Ureter (tissue), 1 donor: ENCODE measurements around the gene NFE2L1. TPM values are rescaled to one million over a fixed set of nuclear protein-coding genes. Genes with fewer than 3 reads are reported as not detected.

ENCODE experiments used
- DNase-seq: peaks from one replicate; pipeline ENCODE4 v3.0.0-alpha.2; 2020; ENCODE audit warnings: low spot score
- total RNA-seq: library from RNA; stranded (reverse); gene quantifications from one replicate; pipeline ENCODE4 v1.2.4, GENCODE V29; 2023
- donor health status: DM: yes; HTN: yes; CAD: no.

Gene NFE2L1
- total RNA-seq, 1 donor from 2014 or later, result 143 TPM

DNA sequence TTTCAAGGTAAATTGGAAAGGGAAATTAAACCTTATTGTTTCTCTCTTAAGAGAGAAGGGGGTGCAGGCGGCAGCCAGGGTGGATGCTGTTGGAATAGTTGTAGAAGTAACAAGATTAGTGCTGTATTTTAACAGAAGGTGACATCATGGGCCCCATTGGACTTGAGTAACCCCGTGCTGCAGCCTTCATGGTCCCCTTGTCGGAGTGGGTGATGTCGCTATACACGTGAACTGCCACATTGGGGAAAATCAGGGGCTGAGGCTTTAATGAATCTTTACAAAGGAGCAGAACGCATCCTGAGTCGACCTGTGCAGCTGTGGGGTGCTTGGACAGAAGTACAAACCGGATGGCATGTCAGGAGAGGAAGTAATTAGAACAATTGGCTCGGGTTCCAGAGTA lies 62.6 kb downstream of the NFE2L1 start:
- DNase-seq, result no peak

Other genes with a start within 250 kb of the NFE2L1 start
- 27.2 TPM for gene OSBPL7, start 226.6 kb upstream of the NFE2L1 start, total RNA-seq
- 38.2 TPM for gene MRPL10, start 216.8 kb upstream of the NFE2L1 start, total RNA-seq
- gene LRRC46, start 216.7 kb upstream of the NFE2L1 start, total RNA-seq, result 0.31 TPM
- 36.5 TPM for gene SCRN2, start 207.1 kb upstream of the NFE2L1 start, total RNA-seq
- gene SP6, start 197.2 kb upstream of the NFE2L1 start, total RNA-seq, result 9.2 TPM
- 22.7 TPM for gene SP2, start 152.1 kb upstream of the NFE2L1 start, total RNA-seq
- gene PNPO, start 106.8 kb upstream of the NFE2L1 start, total RNA-seq, result 40.9 TPM
- gene PRR15L, start 90.5 kb upstream of the NFE2L1 start, total RNA-seq, result 12.2 TPM
- 207 TPM for gene CDK5RAP3, start 77.2 kb upstream of the NFE2L1 start, total RNA-seq
- 29.1 TPM for gene COPZ2, start 10.6 kb upstream of the NFE2L1 start, total RNA-seq
- 29.3 TPM for gene CBX1, start 53.1 kb downstream of the NFE2L1 start, total RNA-seq
- gene SNX11, start 59.4 kb downstream of the NFE2L1 start, total RNA-seq, result 24.3 TPM